Lung microvascular endothelial cell (primary cell): ENCODE measurements around the gene COMMD1. TPM values are rescaled to one million over a fixed set of nuclear protein-coding genes. Genes with fewer than 3 reads are reported as not detected.
"Not testable (repeated sequence)": the region's sequence is repeated elsewhere in the genome, so short reads cannot be mapped to it uniquely, and the experiment has no call there.

Experiments
- DNase-seq, 2 donors: peaks; one replicate each; pipeline versions ENCODE4 v3.0.0 to v3.0.0-alpha.2; 2010; ENCODE audit warnings: low read depth in 2 of 2
- total RNA-seq: library from RNA; depleted of rRNA; stranded (reverse); fragments of >200 nt; gene quantifications from 2 replicates; pipeline ENCODE4 v1.2.1, GENCODE V29; 2014

COMMD1 gene
- total RNA-seq, 1 donor from 2014 or later, result 26.6 TPM

GRCh38 chr2:62136956-62137830 is 231.7 kb downstream of the COMMD1 start:
- DNase-seq, result no peak

GRCh38 chr2:62140426-62141141 is 235.1 kb downstream of the COMMD1 start:
- peak; percentile 18 to 40 for DNase-seq

GRCh38 chr2:62141142-62141740 is 235.8 kb downstream of the COMMD1 start:
- peak in 1 of 2 donors; percentile 12 for DNase-seq

GRCh38 chr2:62142054-62142453 is 236.6 kb downstream of the COMMD1 start:
- DNase-seq, result no peak

DNA sequence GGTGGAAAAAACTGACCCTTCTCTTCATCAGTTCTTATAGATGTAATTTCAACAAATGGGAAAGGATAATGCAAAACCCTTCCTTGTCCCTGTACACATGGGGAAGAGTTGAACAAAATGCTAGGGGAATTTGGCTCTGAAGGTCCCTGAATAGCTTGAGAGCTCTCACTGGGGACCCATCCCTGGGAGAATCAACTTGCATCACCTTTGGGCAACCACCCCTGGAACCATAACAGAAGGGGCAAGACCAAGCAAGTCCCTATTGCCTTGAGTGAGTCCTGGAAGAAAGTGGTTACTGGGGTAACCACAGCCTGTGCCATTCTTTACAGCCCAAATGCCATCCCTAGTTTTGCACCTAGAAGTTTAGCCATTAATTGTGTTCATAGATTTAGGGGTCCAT is 238.2 kb downstream of the COMMD1 start:
- no peak for DNase-seq

- no peak for DNase-seq
Observed at GRCh38 chr2:62144689-62145477, 239.4 kb downstream of the COMMD1 start.

DNA sequence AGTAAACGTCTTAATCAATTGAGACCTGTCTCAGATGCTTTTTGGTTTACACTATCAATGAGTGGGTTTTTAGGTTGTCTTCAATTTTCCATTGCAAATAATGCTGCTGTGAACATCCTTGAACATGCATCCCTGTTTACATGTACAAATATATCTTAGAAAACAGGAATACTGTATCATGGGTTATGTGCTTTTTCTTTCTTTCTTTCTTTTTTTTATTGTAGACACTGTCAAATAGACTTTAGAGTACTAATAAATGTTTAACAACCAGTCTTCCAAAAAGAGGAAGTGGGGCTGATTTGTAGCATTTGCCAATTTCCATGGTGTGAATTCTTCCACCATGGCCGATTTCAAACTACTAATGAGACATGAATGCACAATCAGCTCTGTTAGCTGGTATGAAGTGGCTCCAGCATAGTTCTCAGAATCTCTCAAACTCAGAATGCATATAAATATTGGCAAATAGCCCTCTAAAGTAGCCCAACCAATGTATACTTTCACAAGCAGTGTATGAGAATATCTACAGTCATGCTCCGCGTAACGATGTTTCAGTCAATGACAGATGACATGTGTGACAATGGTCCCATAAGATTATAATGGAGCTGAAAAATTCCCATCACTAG is 240.1 kb downstream of the COMMD1 start:
- DNase-seq, result no peak

- not testable (repeated sequence) for DNase-seq
Observed at GRCh38 chr2:62146790-62147189, 241.3 kb downstream of the COMMD1 start.

DNA sequence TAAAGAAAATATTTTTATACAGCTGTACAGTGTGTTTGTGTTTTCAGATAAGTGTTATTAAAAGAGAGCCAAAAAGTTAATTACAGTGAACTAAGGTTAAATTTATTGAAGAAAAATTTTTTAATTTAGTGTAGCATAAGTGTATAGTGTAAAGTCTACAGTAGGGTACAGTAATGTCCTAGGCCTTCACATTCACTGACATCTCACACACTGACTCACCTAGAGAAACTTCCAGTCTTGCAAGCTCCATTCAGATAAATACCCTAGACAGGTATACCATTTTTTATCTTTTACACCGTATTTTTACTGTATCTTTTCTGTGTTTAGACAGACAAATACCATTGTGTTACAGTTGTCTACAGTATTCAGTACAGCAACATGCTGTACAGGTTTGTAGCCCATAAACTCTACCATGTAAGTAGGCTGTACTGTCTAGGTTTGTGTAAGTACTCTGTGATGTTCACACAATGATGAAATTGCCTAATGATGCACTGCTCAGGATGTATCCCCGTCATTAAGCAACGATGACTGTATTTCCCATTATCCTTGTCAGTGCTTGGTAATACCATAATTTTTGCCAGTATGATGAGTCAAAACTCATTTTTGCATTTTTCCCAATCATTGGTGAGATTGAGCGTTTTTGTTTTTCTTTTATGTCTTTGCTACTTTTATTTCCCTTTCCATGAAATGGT is 242.3 kb downstream of the COMMD1 start:
- DNase-seq, result peak in 1 of 2 donors; percentile 78

- DNase-seq, result peak; percentile 27 to 88
Observed at GRCh38 chr2:62149708-62150107, 244.2 kb downstream of the COMMD1 start.

- DNase-seq, result no peak
Observed at GRCh38 chr2:62150597-62151305, 245.3 kb downstream of the COMMD1 start.

- peak in 1 of 2 donors; percentile 5 for DNase-seq
Observed at GRCh38 chr2:62151306-62151638, 245.8 kb downstream of the COMMD1 start.

GRCh38 chr2:62152000-62152399 is 246.5 kb downstream of the COMMD1 start:
- DNase-seq, result peak in 1 of 2 donors; percentile 22

GRCh38 chr2:62156861-62157496 is 251.5 kb downstream of the COMMD1 start:
- no peak for DNase-seq

DNA sequence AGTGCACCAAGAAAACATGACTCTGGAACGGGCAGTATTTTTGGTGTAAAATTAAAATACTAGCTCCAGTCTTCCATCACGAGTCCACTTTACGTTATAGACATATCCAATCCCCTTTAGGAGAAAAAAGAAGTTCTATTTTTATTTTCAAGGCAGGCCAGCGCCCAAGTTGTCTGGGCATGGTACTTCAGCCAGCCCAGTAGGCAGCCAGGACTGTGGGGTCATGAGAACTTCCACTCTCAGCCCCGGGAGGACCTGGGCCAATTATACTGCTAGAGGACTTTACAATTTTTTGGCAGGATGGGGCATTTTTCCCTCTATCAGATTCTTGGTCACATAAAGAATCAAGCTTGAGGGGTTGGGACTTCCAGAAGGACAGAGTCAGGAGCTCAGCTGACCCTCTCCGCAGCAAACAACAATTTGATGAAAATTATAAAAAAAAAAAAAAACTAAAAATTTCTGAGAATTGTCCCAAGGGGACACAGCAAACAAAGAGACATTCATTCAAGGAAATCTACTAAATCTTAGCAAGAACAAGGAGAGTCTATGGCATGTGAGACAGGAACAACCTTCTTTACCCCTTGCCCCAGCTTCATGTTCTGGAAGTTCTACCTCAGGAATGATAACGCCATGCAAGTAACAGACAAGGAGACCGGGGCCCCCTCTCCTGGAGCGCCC is 253.1 kb downstream of the COMMD1 start:
- DNase-seq, result no peak

DNA sequence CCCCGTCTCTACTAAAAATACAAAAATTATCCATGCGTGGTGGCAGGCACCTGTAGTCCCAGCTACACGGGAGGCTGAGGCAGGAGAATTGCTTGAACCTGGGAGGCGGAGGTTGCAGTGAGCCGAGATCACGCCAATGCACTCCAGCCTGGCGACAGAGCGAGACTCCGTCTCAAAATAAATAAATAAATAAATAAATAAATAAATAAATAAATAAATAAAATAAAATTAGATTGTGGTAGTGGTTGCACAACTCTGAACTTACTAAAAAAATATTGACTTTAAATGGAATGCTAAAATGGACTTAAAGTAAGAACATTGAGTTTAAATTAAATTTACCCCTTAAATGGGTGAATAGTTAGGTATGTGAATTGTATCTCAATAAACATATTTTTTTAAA is 255.2 kb downstream of the COMMD1 start:
- DNase-seq, result not testable (repeated sequence)

DNA sequence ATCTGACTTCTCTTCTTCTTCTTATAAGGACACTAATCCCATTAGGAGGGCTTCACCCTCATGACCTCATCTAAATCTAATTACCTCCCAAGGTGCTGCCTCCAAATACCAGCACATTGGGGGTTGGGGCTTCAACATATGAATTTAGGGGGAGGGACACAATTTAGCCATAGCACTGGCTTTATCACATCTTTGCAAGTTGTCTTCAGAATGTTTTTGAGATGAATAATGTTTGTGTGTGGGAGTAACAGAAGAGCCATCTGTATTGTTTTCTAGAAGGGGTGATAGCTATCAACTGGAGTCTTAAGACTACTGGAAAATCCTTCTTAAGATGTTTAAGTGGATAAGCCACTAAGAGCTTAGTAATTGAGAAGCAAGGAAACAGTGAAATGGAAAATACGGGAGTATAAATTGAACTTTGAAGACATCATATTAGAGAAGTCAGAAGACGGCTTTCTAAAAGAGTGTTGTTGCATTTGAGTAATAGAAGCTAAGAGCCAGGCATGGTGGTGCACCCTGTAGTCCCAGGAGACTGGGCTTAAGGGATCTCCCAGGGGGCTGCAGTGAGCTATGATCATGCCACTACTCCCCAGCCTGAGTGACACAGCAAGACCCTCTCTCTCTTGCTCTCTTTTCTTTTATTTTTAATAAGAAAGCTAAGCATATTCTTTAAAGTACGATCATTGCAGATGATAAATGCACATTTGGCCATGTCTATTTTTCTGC is 257.8 kb downstream of the COMMD1 start:
- DNase-seq, result no peak

GRCh38 chr2:62163834-62164233 is 258.4 kb downstream of the COMMD1 start:
- no peak for DNase-seq
